ENCODE measurements around the gene AIG1. TPM values are rescaled to one million over a fixed set of nuclear protein-coding genes. Genes with fewer than 3 reads are reported as not detected.

Gene AIG1
- total RNA-seq, 1 experiment from 2014 or later, result 2.2 TPM

DNA sequence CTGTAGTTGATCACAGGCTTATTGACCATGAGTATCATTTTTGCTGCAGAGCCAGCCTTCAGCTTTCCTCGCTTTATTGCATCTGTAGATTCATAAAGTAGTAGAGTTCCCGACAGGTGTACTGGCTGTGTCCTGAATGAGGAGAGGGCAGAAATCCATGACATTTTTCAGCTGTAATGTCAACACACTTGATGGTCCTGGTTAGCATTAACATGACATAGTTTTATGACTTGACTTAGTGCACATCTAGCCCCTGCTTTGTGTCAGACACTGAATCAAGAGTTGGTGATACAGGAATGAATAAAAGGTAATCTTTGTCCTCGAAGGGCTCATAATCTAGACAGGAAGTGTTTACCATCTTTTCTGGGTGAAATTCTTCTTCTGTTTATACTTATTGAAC lies 55.0 kb downstream of the AIG1 start:
- no peak overlapping the region for H3K27ac ChIP-seq (ENCODE audit: low read depth, low read length, poor library complexity, severe bottlenecking)
- BruUV-seq (replicated peaks), result no TSS peak
- H3K36me3 ChIP-seq (ENCODE audit: insufficient read depth, low read length, poor library complexity, severe bottlenecking), result no peaks in the 10 kb centered on the region
- H3K9me3 ChIP-seq (ENCODE audit: low read depth, low read length, poor library complexity, severe bottlenecking), result no peaks in the 10 kb centered on the region
- TF ChIP-seq, protein P1, sequence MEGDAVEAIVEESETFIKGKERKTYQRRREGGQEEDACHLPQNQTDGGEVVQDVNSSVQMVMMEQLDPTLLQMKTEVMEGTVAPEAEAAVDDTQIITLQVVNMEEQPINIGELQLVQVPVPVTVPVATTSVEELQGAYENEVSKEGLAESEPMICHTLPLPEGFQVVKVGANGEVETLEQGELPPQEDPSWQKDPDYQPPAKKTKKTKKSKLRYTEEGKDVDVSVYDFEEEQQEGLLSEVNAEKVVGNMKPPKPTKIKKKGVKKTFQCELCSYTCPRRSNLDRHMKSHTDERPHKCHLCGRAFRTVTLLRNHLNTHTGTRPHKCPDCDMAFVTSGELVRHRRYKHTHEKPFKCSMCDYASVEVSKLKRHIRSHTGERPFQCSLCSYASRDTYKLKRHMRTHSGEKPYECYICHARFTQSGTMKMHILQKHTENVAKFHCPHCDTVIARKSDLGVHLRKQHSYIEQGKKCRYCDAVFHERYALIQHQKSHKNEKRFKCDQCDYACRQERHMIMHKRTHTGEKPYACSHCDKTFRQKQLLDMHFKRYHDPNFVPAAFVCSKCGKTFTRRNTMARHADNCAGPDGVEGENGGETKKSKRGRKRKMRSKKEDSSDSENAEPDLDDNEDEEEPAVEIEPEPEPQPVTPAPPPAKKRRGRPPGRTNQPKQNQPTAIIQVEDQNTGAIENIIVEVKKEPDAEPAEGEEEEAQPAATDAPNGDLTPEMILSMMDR (conservative IDR thresholded peaks at IDR 0.05; ENCODE audit: low read depth, low read length), result no peak
- TF ChIP-seq EZH2 (IDR thresholded peaks at IDR 0.05; ENCODE audit: borderline replicate concordance, low read depth, low read length, poor library complexity, severe bottlenecking), result no peak
- H3K4me3 ChIP-seq (ENCODE audit: low read depth, low read length, poor library complexity, severe bottlenecking), result no peak overlapping the region
- DNase-seq (ENCODE audit: low spot score), result no peak
- intact Hi-C loops (cut with micrococcal nuclease; ENCODE audit: unreplicated experiment), result no loop called here
- H3K27me3 ChIP-seq (replicated peaks; ENCODE audit: insufficient read depth, low read depth, low read length, poor library complexity), result no peaks in the 10 kb centered on the region
- POLR2A ChIA-PET (ENCODE audit: low non-redundant PET), result no interaction called here
- CTCF ChIA-PET, result no interaction called here
- no peaks in the 10 kb centered on the region for H3K4me1 ChIP-seq (ENCODE audit: insufficient read depth, low read length, poor library complexity, severe bottlenecking)

DNA sequence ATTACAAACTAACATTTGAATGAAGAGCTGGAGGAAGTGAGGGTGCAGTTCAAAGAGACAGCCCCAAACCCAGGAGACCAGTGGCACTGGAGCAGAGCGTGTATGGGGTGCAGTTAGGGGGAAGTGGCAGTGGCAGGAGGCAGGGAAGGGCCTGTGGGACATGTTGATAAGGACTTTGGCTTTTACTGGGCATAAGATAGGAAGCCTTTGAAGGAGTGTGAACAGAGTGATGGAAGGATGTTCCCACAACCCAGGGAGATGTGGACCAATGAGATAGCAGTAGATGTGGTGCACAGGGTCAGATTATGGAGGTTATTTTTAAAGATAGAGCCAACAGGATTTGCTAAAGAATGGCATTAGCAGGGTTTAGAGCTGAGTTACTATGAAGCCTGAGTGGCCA lies 56.4 kb downstream of the AIG1 start:
- TF ChIP-seq, protein P1 (conservative IDR thresholded peaks at IDR 0.05; ENCODE audit: low read depth, low read length), result no peak
- TF ChIP-seq EZH2 (IDR thresholded peaks at IDR 0.05; ENCODE audit: borderline replicate concordance, low read depth, low read length, poor library complexity, severe bottlenecking), result no peak
- no peak for DNase-seq (ENCODE audit: low spot score)
- Histone ChIP-seq H3K27ac (ENCODE audit: low read depth, low read length, poor library complexity, severe bottlenecking) (no peak overlapping the region), H3K4me3 (ENCODE audit: low read depth, low read length, poor library complexity, severe bottlenecking) (no peak overlapping the region), H3K9me3 (ENCODE audit: low read depth, low read length, poor library complexity, severe bottlenecking) (no peaks in the 10 kb centered on the region), H3K4me1 (ENCODE audit: insufficient read depth, low read length, poor library complexity, severe bottlenecking) (no peaks in the 10 kb centered on the region), H3K27me3 (replicated peaks; ENCODE audit: insufficient read depth, low read depth, low read length, poor library complexity) (no peaks in the 10 kb centered on the region), H3K36me3 (ENCODE audit: insufficient read depth, low read length, poor library complexity, severe bottlenecking) (no peaks in the 10 kb centered on the region)
- intact Hi-C loops (cut with micrococcal nuclease; ENCODE audit: unreplicated experiment), result no loop called here
- CTCF ChIA-PET, result no interaction called here
- no TSS peak for BruUV-seq (replicated peaks)
- POLR2A ChIA-PET (ENCODE audit: low non-redundant PET), result no interaction called here

DNA sequence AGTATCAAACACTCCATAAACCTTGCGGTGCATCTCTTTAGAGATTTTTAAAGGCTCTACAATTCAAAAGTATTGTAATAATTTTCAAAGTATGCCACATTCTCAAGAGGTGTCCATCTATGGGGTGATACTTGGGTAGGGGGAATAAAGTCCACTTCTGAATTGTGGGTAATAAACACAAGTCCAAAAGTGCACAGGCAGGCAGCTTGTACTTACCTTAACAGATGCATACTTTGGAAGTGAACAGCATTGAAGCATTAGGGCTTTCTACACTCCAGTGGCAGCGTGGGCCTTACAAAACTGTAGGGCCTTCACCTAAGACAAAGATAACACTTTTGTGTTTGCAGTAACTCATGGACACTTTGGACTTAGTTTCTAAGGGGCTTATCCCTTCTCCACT lies 58.6 kb downstream of the AIG1 start:
- Histone ChIP-seq H3K4me3 (ENCODE audit: low read depth, low read length, poor library complexity, severe bottlenecking) (no peak overlapping the region), H3K9me3 (ENCODE audit: low read depth, low read length, poor library complexity, severe bottlenecking) (no peaks in the 10 kb centered on the region), H3K27me3 (replicated peaks; ENCODE audit: insufficient read depth, low read depth, low read length, poor library complexity) (no peaks in the 10 kb centered on the region), H3K27ac (ENCODE audit: low read depth, low read length, poor library complexity, severe bottlenecking) (no peak overlapping the region), H3K4me1 (ENCODE audit: insufficient read depth, low read length, poor library complexity, severe bottlenecking) (no peaks in the 10 kb centered on the region), H3K36me3 (ENCODE audit: insufficient read depth, low read length, poor library complexity, severe bottlenecking) (no peaks in the 10 kb centered on the region)
- BruUV-seq (replicated peaks), result no TSS peak
- ChIA-PET POLR2A (ENCODE audit: low non-redundant PET) (no interaction called here), CTCF (no interaction called here)
- TF ChIP-seq, protein P1 (conservative IDR thresholded peaks at IDR 0.05; ENCODE audit: low read depth, low read length), result no peak
- TF ChIP-seq EZH2 (IDR thresholded peaks at IDR 0.05; ENCODE audit: borderline replicate concordance, low read depth, low read length, poor library complexity, severe bottlenecking), result no peak
- intact Hi-C loops (cut with micrococcal nuclease; ENCODE audit: unreplicated experiment), result no loop called here
- DNase-seq (ENCODE audit: low spot score), result no peak

Measured in A673 (cell line).